ENCODE data around the gene GANAB. TPM values are rescaled to one million over a fixed set of nuclear protein-coding genes. Genes with fewer than 3 reads are reported as not detected.
"Not testable (repeated sequence)": the region's sequence is repeated elsewhere in the genome, so short reads cannot be mapped to it uniquely, and the experiment has no call there.

Gene GANAB
- 434 and 492 TPM in 2 replicates for total RNA-seq (2014; rRNA removed; shearing (Covaris generic); ENCODE audit: low replicate concordance)

DNA sequence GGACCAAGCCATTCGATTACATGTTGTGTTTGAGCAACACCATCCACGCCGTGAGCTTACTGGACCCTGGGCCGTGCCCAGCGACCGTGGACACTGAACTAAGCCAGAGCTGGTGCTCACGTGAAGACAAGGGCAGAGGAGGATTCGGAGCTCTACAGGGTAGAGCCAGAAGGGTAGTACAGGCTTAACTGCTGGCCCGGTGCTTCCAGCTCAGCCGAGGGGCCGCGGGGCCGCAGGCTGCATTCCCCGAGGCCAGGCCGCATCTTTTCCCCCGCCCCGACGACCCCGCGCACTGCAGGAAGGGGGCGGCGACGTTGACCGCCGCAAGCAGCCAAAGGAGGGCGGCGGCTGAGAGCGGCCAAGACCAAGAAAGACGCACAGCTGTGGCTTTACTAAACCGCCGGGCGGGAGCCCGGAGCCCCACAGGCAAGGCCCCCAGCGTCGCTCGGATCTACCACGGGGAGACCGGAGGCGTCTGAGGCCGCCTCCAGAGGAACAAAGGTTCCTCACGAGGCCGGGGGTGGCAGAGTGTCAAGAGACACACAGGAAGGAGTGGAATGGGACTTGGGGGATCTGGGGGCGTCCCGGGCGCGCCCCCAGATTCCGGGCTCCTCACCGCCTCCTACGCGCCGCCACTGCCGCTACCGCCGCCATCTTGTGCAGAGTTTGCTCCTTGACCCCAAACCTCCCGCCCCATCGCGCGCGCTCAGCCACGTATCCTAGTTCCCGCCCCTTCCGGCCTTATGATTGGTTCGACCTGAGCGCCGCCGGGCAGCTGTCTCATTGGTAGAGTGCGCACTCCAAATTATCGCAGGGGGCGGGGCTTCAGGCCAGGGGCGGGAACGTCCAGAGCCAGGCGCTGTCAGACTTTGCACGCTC, at the start of gene GANAB:
Gene GANAB (minus strand): TSS at position 668 of the 879 bp plus-strand sequence. CDS start 14 bp downstream, at position 654.
- peak; percentile 90 for DNase-seq (ENCODE audit: low read depth)
- in situ Hi-C loops (cut with HindIII; ENCODE audit: low pct_unique_long_range_greater_than_20kb, low sequenced_read_pairs) = no loop called here

DNA sequence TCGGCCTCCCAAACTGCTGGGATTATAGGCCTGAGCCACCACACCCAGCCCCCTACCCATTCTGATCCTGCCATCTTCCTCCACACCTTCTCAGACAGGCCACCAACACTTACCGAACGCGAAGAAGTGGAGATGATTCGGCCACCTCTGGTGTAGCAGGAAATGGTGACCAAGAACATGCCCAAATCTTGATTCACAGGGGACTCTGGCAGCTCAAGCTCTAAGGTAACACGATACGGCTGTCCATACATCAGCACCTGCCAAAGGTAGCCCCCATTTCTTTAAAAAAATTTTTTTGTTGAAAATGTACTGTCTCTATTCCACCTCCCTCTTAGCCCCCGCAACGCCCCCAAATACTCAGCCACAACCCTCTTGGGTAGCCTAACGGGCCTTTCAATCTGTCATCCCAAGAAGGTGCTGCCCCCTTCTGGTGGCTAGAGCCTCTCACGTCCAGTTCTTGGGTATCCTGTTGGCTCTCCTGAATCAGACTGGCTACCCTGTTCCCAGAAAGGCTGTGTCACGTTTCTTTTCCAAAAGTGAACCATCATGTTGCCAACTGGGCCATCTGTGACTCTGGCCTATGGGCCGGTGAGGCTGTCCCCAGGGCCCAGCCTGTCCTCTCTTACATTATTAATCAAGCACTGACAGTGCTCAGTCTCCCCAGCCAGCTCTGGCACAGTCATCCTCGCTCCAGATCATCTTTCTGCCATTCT, 48.2 kb upstream of the GANAB start:
- in situ Hi-C loops (cut with HindIII; ENCODE audit: low pct_unique_long_range_greater_than_20kb, low sequenced_read_pairs) = no loop called here
- DNase-seq (ENCODE audit: low read depth) = no peak

DNA sequence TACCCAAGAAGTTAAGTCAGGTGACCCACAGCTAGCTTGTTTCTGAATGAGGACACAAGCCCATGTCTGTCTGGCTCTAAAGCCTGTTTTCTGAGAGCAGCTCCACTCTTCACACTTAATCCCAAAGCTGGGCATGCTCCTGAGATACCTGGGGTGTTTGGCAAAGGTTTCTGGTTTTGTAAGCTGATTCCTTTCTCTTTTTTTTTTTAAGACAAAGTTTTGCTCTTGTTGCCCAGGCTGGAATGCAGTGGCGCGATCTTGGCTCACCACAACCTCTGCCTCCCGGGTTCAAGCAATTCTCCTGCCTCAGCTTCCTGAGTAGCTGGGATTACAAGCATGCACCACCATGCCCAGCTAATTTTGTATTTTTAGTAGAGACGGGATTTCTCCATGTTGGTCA, 47.2 kb upstream of the GANAB start:
- DNase-seq (ENCODE audit: low read depth); in situ Hi-C loops (cut with HindIII; ENCODE audit: low pct_unique_long_range_greater_than_20kb, low sequenced_read_pairs): not testable (repeated sequence)

DNA sequence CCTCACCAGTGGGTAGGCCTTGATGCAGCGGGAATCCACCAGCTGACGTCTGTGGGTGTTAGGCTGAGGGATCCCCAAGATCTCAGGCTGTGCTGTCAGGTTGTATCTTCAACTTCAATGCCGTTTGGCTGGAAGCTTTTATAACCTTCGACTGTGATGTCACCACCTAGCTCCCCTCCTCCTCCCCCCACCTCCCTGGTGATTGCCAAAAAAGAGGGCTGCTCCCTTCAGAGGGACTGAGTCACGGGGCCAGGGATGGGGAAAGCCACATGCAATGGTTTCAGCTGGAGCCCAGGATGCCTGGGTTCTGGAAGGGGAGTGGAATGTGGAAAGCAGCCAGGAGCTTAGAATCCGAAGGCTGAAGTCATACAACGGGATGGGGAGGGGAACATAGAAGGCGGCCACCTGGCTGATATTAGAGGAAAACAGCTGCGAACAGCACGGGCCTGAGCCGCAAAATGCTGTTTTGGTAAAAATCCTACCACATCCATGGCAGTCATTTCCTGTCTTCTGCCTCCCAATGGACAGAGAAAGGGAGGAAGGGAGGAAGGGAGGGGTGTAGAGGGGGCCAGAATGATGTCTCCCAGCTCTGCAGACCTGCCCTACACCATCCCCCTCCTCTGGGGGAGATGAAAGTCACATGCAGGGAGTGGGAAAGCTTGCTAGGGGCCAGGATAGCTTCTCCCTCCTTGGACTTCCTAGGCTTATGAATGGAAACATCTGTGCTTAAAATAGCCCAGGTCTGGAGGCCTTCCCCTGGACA, 43.2 kb upstream of the GANAB start, which contains the start of gene LRRN4CL:
Gene LRRN4CL (minus strand): TSS at position 110 of the 763 bp plus-strand sequence. CDS start 1,022 bp downstream, outside the sequence.
- in situ Hi-C loops (cut with HindIII; ENCODE audit: low pct_unique_long_range_greater_than_20kb, low sequenced_read_pairs) = no loop called here
- no peak for DNase-seq (ENCODE audit: low read depth)

DNA sequence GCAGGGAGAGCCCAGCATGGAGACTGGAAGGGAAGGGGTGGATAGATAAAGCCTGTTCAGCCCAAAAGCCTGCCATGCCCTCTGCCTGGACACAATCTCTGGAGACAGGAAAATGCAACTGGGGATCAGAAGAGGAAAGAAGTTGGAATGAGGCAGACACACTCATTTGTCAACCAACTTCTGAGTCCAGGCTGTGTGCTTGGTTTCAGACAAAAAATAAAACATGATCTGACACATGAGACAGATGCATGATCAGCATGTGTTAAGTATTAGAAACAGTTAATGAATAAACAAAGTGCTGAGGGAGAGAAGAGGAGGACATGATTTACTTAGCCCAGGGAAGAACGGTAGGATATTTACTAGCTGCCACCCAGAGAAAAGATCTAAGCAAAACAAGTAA, 42.1 kb upstream of the GANAB start:
- in situ Hi-C loops (cut with HindIII; ENCODE audit: low pct_unique_long_range_greater_than_20kb, low sequenced_read_pairs) = no loop called here
- no peak for DNase-seq (ENCODE audit: low read depth)

DNA sequence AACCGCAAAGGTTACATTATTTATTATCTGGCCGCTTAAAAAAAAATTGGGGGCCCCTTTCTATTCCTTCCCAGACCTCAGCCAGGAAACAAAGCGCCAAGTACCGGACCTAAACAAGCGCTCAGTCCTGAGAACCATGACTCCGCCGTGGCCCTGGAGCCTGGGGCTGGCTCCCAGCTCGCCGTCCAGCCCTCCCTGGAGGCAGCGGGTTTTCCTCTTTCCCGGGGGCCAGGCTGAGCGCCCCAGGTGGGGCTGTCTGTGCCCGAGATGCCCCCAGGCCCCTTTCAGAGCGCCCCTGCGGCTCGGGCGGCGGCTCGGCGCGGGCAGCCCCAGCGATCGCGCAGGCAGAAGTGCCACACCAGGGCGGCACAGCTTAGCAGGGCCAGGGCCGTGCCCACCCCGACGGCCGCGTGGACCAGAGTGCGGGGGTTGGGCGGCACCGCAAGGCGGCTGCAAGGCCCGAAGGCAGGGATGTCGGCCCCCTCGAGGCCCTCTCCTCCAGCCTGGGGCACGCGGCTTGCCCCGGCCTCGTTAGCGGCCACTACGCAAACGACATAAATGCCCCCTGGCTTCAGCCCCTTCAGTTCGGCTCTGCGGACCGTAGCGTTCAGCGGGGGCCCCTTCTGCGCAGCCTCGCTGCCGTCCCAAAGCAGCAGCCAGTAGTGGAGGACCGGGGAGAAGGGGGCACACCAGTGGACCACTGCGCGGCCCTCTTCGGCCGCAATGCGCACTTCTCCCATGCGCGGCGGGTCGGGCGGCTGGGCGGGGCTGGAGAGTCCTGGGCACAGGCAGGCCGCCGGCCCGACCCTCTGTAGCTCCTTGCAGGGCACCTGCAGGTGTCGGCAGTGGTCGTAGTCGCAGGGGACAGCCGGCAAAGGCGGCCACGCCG, 41.3 kb upstream of the GANAB start:
- DNase-seq (ENCODE audit: low read depth) = no peak
- in situ Hi-C loops (cut with HindIII; ENCODE audit: low pct_unique_long_range_greater_than_20kb, low sequenced_read_pairs) = no loop called here

DNA sequence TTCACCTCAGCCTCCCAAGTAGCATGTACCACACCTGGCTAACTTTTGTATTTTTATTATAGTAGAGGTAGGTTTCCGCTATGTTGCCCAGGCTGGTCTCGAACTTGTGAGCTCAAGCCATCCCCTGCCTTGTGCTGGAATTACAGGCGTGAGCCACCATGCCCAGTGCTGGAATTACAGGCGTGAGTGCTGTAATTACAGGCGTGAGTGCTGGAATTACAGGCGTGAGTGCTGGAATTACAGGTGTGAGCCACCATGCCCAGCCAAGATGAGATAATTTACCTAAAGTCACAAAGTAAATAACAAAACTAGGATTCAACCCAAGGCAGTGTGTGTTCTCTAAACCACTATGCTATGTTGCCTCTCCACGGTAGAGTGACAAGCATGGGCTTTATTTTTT, 36.1 kb upstream of the GANAB start:
- in situ Hi-C loops (cut with HindIII; ENCODE audit: low pct_unique_long_range_greater_than_20kb, low sequenced_read_pairs) = no loop called here
- DNase-seq (ENCODE audit: low read depth) = no peak

DNA sequence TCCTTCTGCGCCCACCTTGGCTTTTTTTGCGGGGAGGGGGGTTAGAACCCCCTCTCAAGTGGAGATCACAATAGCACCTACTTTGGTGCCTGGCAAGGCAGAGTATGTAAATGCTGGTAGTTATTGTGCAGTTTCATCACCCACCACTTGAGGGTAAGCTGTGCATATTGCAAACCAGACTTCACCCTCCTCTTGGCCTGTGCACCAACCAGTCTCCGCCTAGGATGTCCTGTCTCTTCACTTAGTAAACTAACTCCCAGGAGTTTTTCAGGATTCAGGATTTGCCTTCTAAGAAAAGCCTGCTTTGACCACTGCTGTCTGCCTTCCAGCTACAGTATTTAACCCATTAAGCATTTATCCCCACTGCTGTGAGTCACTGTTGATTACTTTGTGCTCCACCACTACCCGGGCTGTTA, 34.4 kb upstream of the GANAB start:
- in situ Hi-C loops (cut with HindIII; ENCODE audit: low pct_unique_long_range_greater_than_20kb, low sequenced_read_pairs) = no loop called here
- DNase-seq (ENCODE audit: low read depth) = peak; percentile 60

DNA sequence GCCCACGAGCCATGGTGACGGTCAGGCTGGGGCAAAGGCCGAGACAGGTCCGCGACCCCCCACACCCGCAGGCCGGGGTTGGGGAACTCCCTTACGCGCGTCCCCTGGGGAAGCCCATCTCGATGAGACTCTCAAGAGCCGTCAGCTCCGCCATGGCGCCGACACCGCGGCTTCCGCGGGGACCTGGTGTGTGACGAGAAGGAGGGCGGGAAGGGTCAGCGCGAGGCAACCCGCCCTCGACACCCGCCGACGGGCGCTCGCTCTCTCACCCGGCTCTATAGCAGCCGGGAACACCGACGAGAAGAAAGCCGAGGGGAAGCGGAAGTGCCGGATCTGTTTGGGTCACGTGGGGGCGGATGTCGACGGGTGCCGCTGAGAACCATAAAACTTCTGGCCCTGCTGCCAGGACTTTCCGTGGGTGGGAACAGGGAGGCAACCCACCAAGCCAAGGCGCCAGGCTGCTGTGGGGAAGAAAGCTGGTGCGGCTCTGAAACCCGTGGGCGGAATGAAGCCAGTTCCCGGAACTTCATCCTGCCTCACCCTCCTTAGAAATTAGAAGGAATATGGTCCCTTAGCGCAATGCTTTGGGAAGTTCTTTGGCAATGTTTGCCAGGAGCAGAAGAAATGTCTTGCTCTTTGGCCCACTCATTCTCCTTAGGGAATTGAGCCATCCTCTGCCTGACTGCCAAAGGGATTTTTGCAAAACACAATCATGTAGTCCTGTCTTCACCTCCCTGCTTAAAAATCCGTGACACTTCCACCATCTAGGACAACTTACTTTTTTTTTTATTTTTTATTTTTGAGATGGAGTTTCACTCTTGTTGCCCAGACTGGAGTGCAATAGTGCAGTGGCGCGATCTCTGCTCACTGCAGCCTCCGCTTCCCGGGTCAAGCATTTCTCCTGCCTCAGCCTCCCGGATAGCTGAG, 32.6 kb upstream of the GANAB start, which contains the start of gene UBXN1:
Gene UBXN1 (minus strand): TSS at position 304 of the 927 bp plus-strand sequence. CDS start 150 bp downstream, at position 154.
- in situ Hi-C loops (cut with HindIII; ENCODE audit: low pct_unique_long_range_greater_than_20kb, low sequenced_read_pairs) = no loop called here
- peak; percentile 74 for DNase-seq (ENCODE audit: low read depth)

DNA sequence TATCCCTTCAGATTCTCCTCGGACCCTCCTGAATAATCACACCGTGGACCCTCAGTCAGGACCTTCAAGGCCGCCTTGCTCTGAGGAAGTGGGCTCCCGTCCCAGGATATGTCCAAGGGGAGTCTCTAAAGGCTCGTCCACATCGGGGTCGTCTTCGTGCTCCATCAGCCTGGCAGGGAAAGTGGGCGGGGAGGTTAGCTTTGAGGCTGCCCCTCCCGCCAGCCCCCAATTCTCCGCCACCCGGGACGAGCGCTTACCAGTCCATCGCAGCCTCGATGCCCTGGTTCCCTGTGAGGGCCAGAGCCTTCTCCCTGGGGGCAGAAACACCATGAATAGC, 32.0 kb upstream of the GANAB start:
- DNase-seq (ENCODE audit: low read depth) = no peak
- in situ Hi-C loops (cut with HindIII; ENCODE audit: low pct_unique_long_range_greater_than_20kb, low sequenced_read_pairs) = no loop called here

DNA sequence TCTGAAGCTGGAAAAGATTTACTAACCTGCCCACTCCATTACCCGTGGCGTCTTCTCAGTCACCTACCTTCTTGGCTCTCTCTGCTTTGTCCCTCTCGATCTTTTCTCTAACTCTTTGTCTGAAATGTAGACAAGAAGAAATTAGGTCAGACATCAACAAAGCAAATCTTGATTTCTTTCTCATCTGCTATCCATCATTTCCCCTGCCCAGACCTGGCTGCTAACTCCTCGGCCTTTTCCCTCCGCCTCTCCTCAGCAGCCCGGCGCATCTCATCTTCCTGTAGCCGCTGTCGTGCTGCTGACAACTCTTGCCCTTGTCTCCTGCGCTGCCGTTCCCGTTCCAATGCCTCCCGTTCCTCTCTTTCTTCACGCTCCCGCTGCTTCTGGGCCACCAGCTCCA, 31.3 kb upstream of the GANAB start:
- in situ Hi-C loops (cut with HindIII; ENCODE audit: low pct_unique_long_range_greater_than_20kb, low sequenced_read_pairs) = no loop called here
- DNase-seq (ENCODE audit: low read depth) = no peak

DNA sequence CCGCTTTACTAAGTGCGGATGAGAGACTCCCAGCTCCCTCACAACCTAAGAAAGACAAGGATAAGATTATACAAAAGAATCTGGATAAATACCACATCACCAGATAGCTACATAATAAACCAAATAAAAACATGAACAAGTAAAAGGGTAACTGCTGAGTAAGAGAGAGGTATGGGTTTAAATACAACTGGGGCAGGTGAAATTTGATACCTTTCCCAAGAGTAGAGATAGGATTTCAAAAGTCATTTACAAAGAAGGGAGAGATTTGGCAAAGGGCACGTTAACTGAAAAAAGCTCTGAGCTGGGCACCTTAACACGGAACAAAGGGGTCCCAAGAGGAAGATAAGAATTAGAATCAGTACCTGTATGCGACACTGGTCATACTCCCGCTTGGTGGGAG, 30.7 kb upstream of the GANAB start:
- in situ Hi-C loops (cut with HindIII; ENCODE audit: low pct_unique_long_range_greater_than_20kb, low sequenced_read_pairs) = no loop called here
- peak; percentile 28 for DNase-seq (ENCODE audit: low read depth)

DNA sequence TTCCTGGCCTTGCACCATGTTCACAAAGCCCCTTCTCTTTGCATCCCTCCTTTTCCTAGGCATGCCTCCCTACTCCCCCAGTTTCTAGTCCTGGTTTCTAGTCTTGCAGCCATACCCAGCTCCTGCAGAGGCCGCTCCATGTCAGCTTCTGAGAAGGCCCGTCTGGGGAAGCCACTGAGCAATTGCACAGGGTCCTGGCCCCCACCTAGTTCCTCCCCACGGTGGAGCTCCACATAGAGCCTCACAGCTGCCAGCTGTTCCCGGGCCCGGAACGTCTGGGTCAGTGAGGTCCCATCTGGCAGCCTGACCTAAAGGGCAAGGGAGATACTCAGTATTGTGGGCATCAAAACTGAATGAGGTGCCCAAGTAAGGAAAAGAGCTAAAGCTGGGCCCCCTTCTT, 30.3 kb upstream of the GANAB start:
- DNase-seq (ENCODE audit: low read depth) = no peak
- in situ Hi-C loops (cut with HindIII; ENCODE audit: low pct_unique_long_range_greater_than_20kb, low sequenced_read_pairs) = no loop called here

DNA sequence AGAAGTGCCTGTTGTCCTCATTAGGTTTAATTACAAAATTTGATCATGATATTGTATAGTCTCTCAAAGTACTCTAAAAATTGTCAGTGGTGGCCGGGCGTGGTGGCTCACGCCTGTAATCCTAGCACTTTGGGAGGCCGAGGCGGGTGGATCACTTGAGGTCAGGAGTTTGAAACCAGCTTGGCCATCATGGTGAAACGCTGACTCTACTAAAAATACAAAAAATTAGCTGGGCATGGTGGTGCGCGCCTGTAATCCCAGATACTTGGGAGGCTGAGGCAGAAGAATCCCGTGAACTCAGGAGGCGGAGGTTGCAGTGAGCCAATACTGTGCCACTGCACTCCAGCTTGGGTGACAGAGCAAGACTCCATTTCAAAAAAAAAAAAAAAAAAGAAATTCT, 29.0 kb upstream of the GANAB start:
- DNase-seq (ENCODE audit: low read depth); in situ Hi-C loops (cut with HindIII; ENCODE audit: low pct_unique_long_range_greater_than_20kb, low sequenced_read_pairs): not testable (repeated sequence)

DNA sequence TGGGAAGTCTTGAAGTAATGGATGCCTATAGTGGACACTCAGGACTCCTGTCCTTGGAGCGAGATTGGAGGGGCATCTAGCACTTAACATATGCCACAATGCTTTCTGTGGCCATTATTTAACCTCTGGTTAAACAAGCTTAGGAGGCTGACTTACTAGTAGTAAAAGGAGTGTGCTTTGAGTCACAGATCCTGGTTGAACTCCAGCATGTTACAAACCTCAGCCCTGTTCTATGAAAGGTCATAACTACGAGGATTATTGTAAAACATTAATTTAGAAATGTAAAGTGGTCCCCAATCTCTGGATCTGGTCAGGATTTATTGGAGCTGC, 26.7 kb upstream of the GANAB start:
- no peak for DNase-seq (ENCODE audit: low read depth)
- in situ Hi-C loops (cut with HindIII; ENCODE audit: low pct_unique_long_range_greater_than_20kb, low sequenced_read_pairs) = no loop called here

DNA sequence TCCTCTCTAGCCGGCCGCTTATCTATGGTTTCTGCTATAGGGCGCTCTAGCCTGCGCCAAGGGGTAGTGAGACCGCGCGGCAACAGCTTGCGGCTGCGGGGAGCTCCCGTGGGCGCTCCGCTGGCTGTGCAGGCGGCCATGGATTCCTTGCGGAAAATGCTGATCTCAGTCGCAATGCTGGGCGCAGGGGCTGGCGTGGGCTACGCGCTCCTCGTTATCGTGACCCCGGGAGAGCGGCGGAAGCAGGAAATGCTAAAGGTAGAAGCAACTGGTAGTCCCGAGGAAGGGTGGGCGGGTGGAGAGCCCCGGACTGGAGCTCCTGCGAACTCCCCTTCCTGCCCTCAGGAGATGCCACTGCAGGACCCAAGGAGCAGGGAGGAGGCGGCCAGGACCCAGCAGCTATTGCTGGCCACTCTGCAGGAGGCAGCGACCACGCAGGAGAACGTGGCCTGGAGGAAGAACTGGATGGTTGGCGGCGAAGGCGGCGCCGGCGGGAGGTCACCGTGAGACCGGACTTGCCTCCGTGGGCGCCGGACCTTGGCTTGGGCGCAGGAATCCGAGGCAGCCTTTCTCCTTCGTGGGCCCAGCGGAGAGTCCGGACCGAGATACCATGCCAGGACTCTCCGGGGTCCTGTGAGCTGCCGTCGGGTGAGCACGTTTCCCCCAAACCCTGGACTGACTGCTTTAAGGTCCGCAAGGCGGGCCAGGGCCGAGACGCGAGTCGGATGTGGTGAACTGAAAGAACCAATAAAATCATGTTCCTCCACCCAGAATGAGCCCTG, 25.4 kb upstream of the GANAB start, which contains the start of the genes LBHD1 and UQCC3:
Gene LBHD1 (minus strand): TSS at position 660 of the 782 bp plus-strand sequence. CDS start 2,236 bp downstream, outside the sequence.
Gene UQCC3 (plus strand): TSS at position 66 of the 782 bp plus-strand sequence. CDS start 73 bp downstream, at position 139.
- DNase-seq (ENCODE audit: low read depth) = peak; percentile 80
- in situ Hi-C loops (cut with HindIII; ENCODE audit: low pct_unique_long_range_greater_than_20kb, low sequenced_read_pairs) = no loop called here

Measured in Caki2 (cell line).